MM.1S (cell line): Measurements from ENCODE around the gene TMEM135.

Experiments
- EZH2 ChIP-seq: fragments of 300-600 bp; sonication (generic); optimal IDR thresholded peaks from 2 replicates; pipeline ENCODE3; 2017; ENCODE audit warnings: low read depth, mild to moderate bottlenecking, antibody characterized with exemption, low read length, mixed read lengths
- EZH2phosphoT487 ChIP-seq: fragments of 300-600 bp; sonication (generic); IDR thresholded peaks from 2 replicates; pipeline ENCODE4 v1.6.1; 2018; ENCODE audit warnings: antibody characterized with exemption, low read length
- TF ChIP-seq, protein P1 (sequence below): fragments of 300-600 bp; sonication (generic); IDR thresholded peaks from 2 replicates; pipeline ENCODE4 v1.5.1; 2016; ENCODE audit warnings: antibody characterized with exemption, low read length, mixed read lengths

DNA sequence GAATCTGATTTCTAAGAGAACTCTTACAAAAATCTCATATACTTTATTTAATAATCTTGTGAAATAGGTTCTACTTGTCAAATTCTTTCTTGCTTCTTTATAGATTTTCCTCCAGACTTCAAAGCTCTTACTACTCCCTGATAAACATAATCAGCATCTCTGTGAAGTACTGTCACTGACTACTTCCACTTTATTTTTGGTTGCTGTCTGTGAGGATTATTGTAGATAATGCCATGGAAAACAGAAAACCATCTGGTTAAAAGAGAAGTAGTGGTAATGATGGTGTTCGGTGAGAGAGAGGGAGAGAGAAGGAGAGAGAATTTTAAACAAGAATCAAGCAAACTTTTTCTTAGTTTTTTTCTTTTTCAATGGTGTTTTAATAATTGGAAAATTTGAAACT is 152.3 kb downstream of the TMEM135 start:
- TF ChIP-seq, protein P1, sequence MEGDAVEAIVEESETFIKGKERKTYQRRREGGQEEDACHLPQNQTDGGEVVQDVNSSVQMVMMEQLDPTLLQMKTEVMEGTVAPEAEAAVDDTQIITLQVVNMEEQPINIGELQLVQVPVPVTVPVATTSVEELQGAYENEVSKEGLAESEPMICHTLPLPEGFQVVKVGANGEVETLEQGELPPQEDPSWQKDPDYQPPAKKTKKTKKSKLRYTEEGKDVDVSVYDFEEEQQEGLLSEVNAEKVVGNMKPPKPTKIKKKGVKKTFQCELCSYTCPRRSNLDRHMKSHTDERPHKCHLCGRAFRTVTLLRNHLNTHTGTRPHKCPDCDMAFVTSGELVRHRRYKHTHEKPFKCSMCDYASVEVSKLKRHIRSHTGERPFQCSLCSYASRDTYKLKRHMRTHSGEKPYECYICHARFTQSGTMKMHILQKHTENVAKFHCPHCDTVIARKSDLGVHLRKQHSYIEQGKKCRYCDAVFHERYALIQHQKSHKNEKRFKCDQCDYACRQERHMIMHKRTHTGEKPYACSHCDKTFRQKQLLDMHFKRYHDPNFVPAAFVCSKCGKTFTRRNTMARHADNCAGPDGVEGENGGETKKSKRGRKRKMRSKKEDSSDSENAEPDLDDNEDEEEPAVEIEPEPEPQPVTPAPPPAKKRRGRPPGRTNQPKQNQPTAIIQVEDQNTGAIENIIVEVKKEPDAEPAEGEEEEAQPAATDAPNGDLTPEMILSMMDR = no peak
- TF ChIP-seq EZH2 (no peak), EZH2phosphoT487 (no peak)
